HUES6 (cell line): Measurements from ENCODE around the gene BMP2.
A peak's percentile ranks its signal among the peaks of the same experiment; 100 is the strongest.

Experiments used
- H3K27ac ChIP-seq: 2 replicates; pipeline ENCODE4 v1.7.0; 2013; ENCODE audit warnings: low read depth, mild to moderate bottlenecking, low read length, inconsistent platforms
- H3K27me3 ChIP-seq: 2 replicates; pipeline ENCODE4 v1.6.1; 2013; ENCODE audit warnings: low read length; ENCODE audit not compliant: control insufficient read depth, insufficient read depth
- H3K36me3 ChIP-seq: 2 replicates; pipeline ENCODE4 v1.6.1; 2013; ENCODE audit warnings: low read length; ENCODE audit not compliant: control insufficient read depth, insufficient read depth
- H3K4me1 ChIP-seq: 2 replicates; pipeline ENCODE4 v1.6.1; 2013; ENCODE audit warnings: low read length; ENCODE audit not compliant: control insufficient read depth, insufficient read depth
- H3K4me3 ChIP-seq: 2 replicates; pipeline ENCODE4 v1.5.1; 2013; ENCODE audit warnings: low read depth, low read length
- H3K9ac ChIP-seq: one replicate; pipeline ENCODE4 v1.6.1; 2013; ENCODE audit warnings: mild to moderate bottlenecking, low read length
- H3K9me3 ChIP-seq: 2 replicates; pipeline ENCODE4 v1.6.1; 2013; ENCODE audit warnings: low read depth, low read length; ENCODE audit not compliant: control insufficient read depth, insufficient read depth

BMP2 gene

GRCh38 chr20:6767536-6768227, at the start of gene BMP2:
Gene BMP2 (plus strand): TSS chr20:6767686. CDS start chr20:6770127, 2,441 bp downstream.
- H3K4me3 ChIP-seq: peak within 1 kb of the TSS; percentile 70

GRCh38 chr20:6718662-6719368, 48.7 kb upstream of the BMP2 start:
- H3K9ac ChIP-seq: no peak overlapping the region
- no peaks in the 10 kb centered on the region for H3K36me3 ChIP-seq
- no peaks in the 10 kb centered on the region for H3K4me1 ChIP-seq
- H3K27me3 ChIP-seq: no peaks in the 10 kb centered on the region
- H3K27ac ChIP-seq: no peak overlapping the region
- no peak overlapping the region for H3K4me3 ChIP-seq
- H3K9me3 ChIP-seq: peaks cover 9% of the 10 kb centered on the region; the same call in 1 of the 2 replicates

More at GRCh38 chr20:6767536-6768227, at the start of gene BMP2:
- peaks cover 16% of the 10 kb centered on the region; the same call in 1 of the 2 replicates for H3K36me3 ChIP-seq
- H3K27ac ChIP-seq: peak within 1 kb of the TSS; percentile 11; the same call in 1 of the 2 replicates
- H3K9me3 ChIP-seq: no peaks in the 10 kb centered on the region
- H3K4me1 ChIP-seq: peaks cover 41% of the 10 kb centered on the region
- H3K27me3 ChIP-seq: peaks cover 52% of the 10 kb centered on the region
- H3K9ac ChIP-seq: peak within 1 kb of the TSS; percentile 84

- Histone ChIP-seq H3K4me3 (no peak overlapping the region), H3K4me1 (no peaks in the 10 kb centered on the region), H3K9me3 (peaks cover 9% of the 10 kb centered on the region; the same call in 1 of the 2 replicates), H3K9ac (no peak overlapping the region), H3K27me3 (no peaks in the 10 kb centered on the region), H3K36me3 (no peaks in the 10 kb centered on the region), H3K27ac (no peak overlapping the region)
Observed at GRCh38 chr20:6719369-6719721, 48.1 kb upstream of the BMP2 start.

- H3K9me3 ChIP-seq: no peaks in the 10 kb centered on the region
- no peaks in the 10 kb centered on the region for H3K36me3 ChIP-seq
- H3K27ac ChIP-seq: no peak overlapping the region
- H3K9ac ChIP-seq: no peak overlapping the region
- no peaks in the 10 kb centered on the region for H3K27me3 ChIP-seq
- no peaks in the 10 kb centered on the region for H3K4me1 ChIP-seq
- H3K4me3 ChIP-seq: no peak overlapping the region
Observed at GRCh38 chr20:6726761-6727160, 40.7 kb upstream of the BMP2 start.

GRCh38 chr20:6730672-6731328, 36.7 kb upstream of the BMP2 start:
- H3K4me3 ChIP-seq: no peak overlapping the region
- no peaks in the 10 kb centered on the region for H3K36me3 ChIP-seq
- H3K9me3 ChIP-seq: peaks cover 7% of the 10 kb centered on the region; the same call in 1 of the 2 replicates
- peaks cover 2% of the 10 kb centered on the region; the same call in 1 of the 2 replicates for H3K4me1 ChIP-seq
- H3K27ac ChIP-seq: no peak overlapping the region
- H3K9ac ChIP-seq: no peak overlapping the region
- no peaks in the 10 kb centered on the region for H3K27me3 ChIP-seq

- Histone ChIP-seq H3K9me3 (peaks cover 7% of the 10 kb centered on the region; the same call in 1 of the 2 replicates), H3K9ac (no peak overlapping the region), H3K27me3 (no peaks in the 10 kb centered on the region), H3K36me3 (no peaks in the 10 kb centered on the region), H3K27ac (no peak overlapping the region), H3K4me1 (peaks cover 8% of the 10 kb centered on the region; the same call in 1 of the 2 replicates), H3K4me3 (no peak overlapping the region)
Observed at GRCh38 chr20:6732001-6732447, 35.5 kb upstream of the BMP2 start.

GRCh38 chr20:6732851-6733250, 34.6 kb upstream of the BMP2 start:
- H3K36me3 ChIP-seq: no peaks in the 10 kb centered on the region
- H3K9ac ChIP-seq: no peak overlapping the region
- H3K27ac ChIP-seq: no peak overlapping the region
- peaks cover 7% of the 10 kb centered on the region; the same call in 1 of the 2 replicates for H3K9me3 ChIP-seq
- H3K4me1 ChIP-seq: peaks cover 8% of the 10 kb centered on the region; the same call in 1 of the 2 replicates
- no peak overlapping the region for H3K4me3 ChIP-seq
- H3K27me3 ChIP-seq: no peaks in the 10 kb centered on the region

GRCh38 chr20:6733965-6734364, 33.5 kb upstream of the BMP2 start:
- Histone ChIP-seq H3K36me3 (no peaks in the 10 kb centered on the region), H3K4me1 (peaks cover 8% of the 10 kb centered on the region), H3K9me3 (peaks cover 7% of the 10 kb centered on the region; the same call in 1 of the 2 replicates), H3K4me3 (no peak overlapping the region), H3K27ac (no peak overlapping the region), H3K27me3 (no peaks in the 10 kb centered on the region), H3K9ac (no peak overlapping the region)

GRCh38 chr20:6735942-6736845, 31.3 kb upstream of the BMP2 start:
- no peaks in the 10 kb centered on the region for H3K36me3 ChIP-seq
- peaks cover 7% of the 10 kb centered on the region; the same call in 1 of the 2 replicates for H3K9me3 ChIP-seq
- H3K27ac ChIP-seq: no peak overlapping the region
- H3K9ac ChIP-seq: no peak overlapping the region
- no peak overlapping the region for H3K4me3 ChIP-seq
- H3K4me1 ChIP-seq: peaks cover 13% of the 10 kb centered on the region
- no peaks in the 10 kb centered on the region for H3K27me3 ChIP-seq

- H3K4me3 ChIP-seq: no peak overlapping the region
- no peak overlapping the region for H3K27ac ChIP-seq
- H3K9me3 ChIP-seq: peaks cover 7% of the 10 kb centered on the region; the same call in 1 of the 2 replicates
- no peaks in the 10 kb centered on the region for H3K27me3 ChIP-seq
- H3K4me1 ChIP-seq: peaks cover 13% of the 10 kb centered on the region
- no peak overlapping the region for H3K9ac ChIP-seq
- no peaks in the 10 kb centered on the region for H3K36me3 ChIP-seq
Observed at GRCh38 chr20:6739406-6739805, 28.1 kb upstream of the BMP2 start.
